ENCODE measurements around the gene DISP3. TPM values are rescaled to one million over a fixed set of nuclear protein-coding genes. Genes with fewer than 3 reads are reported as not detected.

The DISP3 gene
- total and polyA plus RNA-seq, 2 experiments from 2014 or later: not detected

GRCh38 chr1:11493972-11494655 is 15.2 kb downstream of the DISP3 start:
- no peaks in the 10 kb centered on the region for H3K4me1 ChIP-seq (ENCODE audit: insufficient read depth)
- in situ Hi-C loops (cut with MboI): no loop called here
- WGBS, 2 experiments (ENCODE audit: low coverage in 1 of 2, low lambda C conversion rate in 2 of 2, missing lambda C conversion rate in 2 of 2): 32 to 38% methylated on average over 9 of the region's 9 CpGs

GRCh38 chr1:11494771-11495170 is 15.8 kb downstream of the DISP3 start:
- Histone ChIP-seq H3K4me2 (ENCODE audit: unreplicated experiment) (no peak overlapping the region), H3K27me3 (replicated peaks; ENCODE audit: insufficient read depth) (peaks cover 12% of the 10 kb centered on the region; the same call in 1 of the 2 replicates), H3K27ac (no peak overlapping the region), H3K4me1 (ENCODE audit: insufficient read depth) (no peaks in the 10 kb centered on the region), H3K9ac (no peak overlapping the region), H2AFZ (no peak overlapping the region), H3K4me3 (no peak overlapping the region), H3K9me2 (ENCODE audit: insufficient read depth) (no peaks in the 10 kb centered on the region), H3F3A (ENCODE audit: insufficient read depth) (no peaks in the 10 kb centered on the region), H3K79me2 (ENCODE audit: insufficient read depth) (no peaks in the 10 kb centered on the region), H3K9me3 (ENCODE audit: low read depth) (no peaks in the 10 kb centered on the region), H3K36me3 (ENCODE audit: low read depth) (no peaks in the 10 kb centered on the region), H4K20me1 (ENCODE audit: insufficient read depth) (no peaks in the 10 kb centered on the region)
- TF ChIP-seq EZH2phosphoT487 (IDR thresholded peaks at IDR 0.05; ENCODE audit: insufficient read depth, low read depth) (no peak), EZH2 (IDR thresholded peaks at IDR 0.05; ENCODE audit: insufficient read depth, poor library complexity, severe bottlenecking) (no peak)
- in situ Hi-C loops (cut with MboI): no loop called here
- no peak for DNase-seq
- 22 to 26% methylated on average over 3 of the region's 3 CpGs for WGBS, 2 experiments (ENCODE audit: low coverage in 1 of 2, low lambda C conversion rate in 2 of 2, missing lambda C conversion rate in 2 of 2)

More at GRCh38 chr1:11493972-11494655, 15.2 kb downstream of the DISP3 start:
- TF ChIP-seq EZH2phosphoT487 (IDR thresholded peaks at IDR 0.05; ENCODE audit: insufficient read depth, low read depth) (no peak), EZH2 (IDR thresholded peaks at IDR 0.05; ENCODE audit: insufficient read depth, poor library complexity, severe bottlenecking) (no peak)
- Histone ChIP-seq H3K9ac (no peak overlapping the region), H3K9me2 (ENCODE audit: insufficient read depth) (no peaks in the 10 kb centered on the region), H3K27ac (no peak overlapping the region), H3K36me3 (ENCODE audit: low read depth) (no peaks in the 10 kb centered on the region), H4K20me1 (ENCODE audit: insufficient read depth) (no peaks in the 10 kb centered on the region), H3K4me3 (no peak overlapping the region), H3K79me2 (ENCODE audit: insufficient read depth) (no peaks in the 10 kb centered on the region), H3K4me2 (ENCODE audit: unreplicated experiment) (no peak overlapping the region), H3K27me3 (replicated peaks; ENCODE audit: insufficient read depth) (peaks cover 9% of the 10 kb centered on the region; the same call in 1 of the 2 replicates), H2AFZ (no peak overlapping the region), H3K9me3 (ENCODE audit: low read depth) (no peaks in the 10 kb centered on the region), H3F3A (ENCODE audit: insufficient read depth) (no peaks in the 10 kb centered on the region)
- DNase-seq: no peak

GRCh38 chr1:11495579-11495978 is 16.6 kb downstream of the DISP3 start:
- Histone ChIP-seq H3K9me2 (ENCODE audit: insufficient read depth) (no peaks in the 10 kb centered on the region), H3K9me3 (ENCODE audit: low read depth) (no peaks in the 10 kb centered on the region), H3K4me3 (no peak overlapping the region), H3K9ac (no peak overlapping the region), H3K36me3 (ENCODE audit: low read depth) (no peaks in the 10 kb centered on the region), H3F3A (ENCODE audit: insufficient read depth) (no peaks in the 10 kb centered on the region), H3K4me2 (ENCODE audit: unreplicated experiment) (no peak overlapping the region), H3K79me2 (ENCODE audit: insufficient read depth) (no peaks in the 10 kb centered on the region), H3K27ac (no peak overlapping the region), H4K20me1 (ENCODE audit: insufficient read depth) (no peaks in the 10 kb centered on the region), H2AFZ (no peak overlapping the region), H3K4me1 (ENCODE audit: insufficient read depth) (no peaks in the 10 kb centered on the region), H3K27me3 (replicated peaks; ENCODE audit: insufficient read depth) (peaks cover 12% of the 10 kb centered on the region; the same call in 1 of the 2 replicates)
- WGBS, 2 experiments (ENCODE audit: low coverage in 1 of 2, low lambda C conversion rate in 2 of 2, missing lambda C conversion rate in 2 of 2): 25 to 26% methylated on average over 3 of the region's 3 CpGs
- TF ChIP-seq EZH2 (IDR thresholded peaks at IDR 0.05; ENCODE audit: insufficient read depth, poor library complexity, severe bottlenecking): no peak
- TF ChIP-seq EZH2phosphoT487 (IDR thresholded peaks at IDR 0.05; ENCODE audit: insufficient read depth, low read depth): no peak
- DNase-seq: no peak
- in situ Hi-C loops (cut with MboI): no loop called here

GRCh38 chr1:11496551-11497080 is 17.7 kb downstream of the DISP3 start:
- Histone ChIP-seq H3K9me2 (ENCODE audit: insufficient read depth) (no peaks in the 10 kb centered on the region), H4K20me1 (ENCODE audit: insufficient read depth) (no peaks in the 10 kb centered on the region), H3K4me2 (ENCODE audit: unreplicated experiment) (no peak overlapping the region), H3K9me3 (ENCODE audit: low read depth) (no peaks in the 10 kb centered on the region), H3K27me3 (replicated peaks; ENCODE audit: insufficient read depth) (peaks cover 12% of the 10 kb centered on the region; the same call in 1 of the 2 replicates), H3K4me1 (ENCODE audit: insufficient read depth) (no peaks in the 10 kb centered on the region), H3K27ac (no peak overlapping the region), H3K9ac (no peak overlapping the region), H3K36me3 (ENCODE audit: low read depth) (no peaks in the 10 kb centered on the region), H3F3A (ENCODE audit: insufficient read depth) (no peaks in the 10 kb centered on the region), H2AFZ (no peak overlapping the region), H3K4me3 (no peak overlapping the region), H3K79me2 (ENCODE audit: insufficient read depth) (no peaks in the 10 kb centered on the region)
- in situ Hi-C loops (cut with MboI): no loop called here
- no peak for DNase-seq
- TF ChIP-seq EZH2phosphoT487 (IDR thresholded peaks at IDR 0.05; ENCODE audit: insufficient read depth, low read depth): no peak
- TF ChIP-seq EZH2 (IDR thresholded peaks at IDR 0.05; ENCODE audit: insufficient read depth, poor library complexity, severe bottlenecking): no peak
- 33 to 37% methylated on average over 8 of the region's 8 CpGs for WGBS, 2 experiments (ENCODE audit: low coverage in 1 of 2, low lambda C conversion rate in 2 of 2, missing lambda C conversion rate in 2 of 2)

All from GM23248 (cell line).